Fibroblast of peridontal ligament (primary cell): ENCODE results near the gene DECR2.
"Not testable (repeated sequence)": the region's sequence is repeated elsewhere in the genome, so short reads cannot be mapped to it uniquely, and the experiment has no call there.

Source experiments
- DNase-seq: peaks from one replicate; pipeline ENCODE4 v3.0.0-alpha.2; 2010; ENCODE audit errors: extremely low read depth

Gene DECR2, protein sequence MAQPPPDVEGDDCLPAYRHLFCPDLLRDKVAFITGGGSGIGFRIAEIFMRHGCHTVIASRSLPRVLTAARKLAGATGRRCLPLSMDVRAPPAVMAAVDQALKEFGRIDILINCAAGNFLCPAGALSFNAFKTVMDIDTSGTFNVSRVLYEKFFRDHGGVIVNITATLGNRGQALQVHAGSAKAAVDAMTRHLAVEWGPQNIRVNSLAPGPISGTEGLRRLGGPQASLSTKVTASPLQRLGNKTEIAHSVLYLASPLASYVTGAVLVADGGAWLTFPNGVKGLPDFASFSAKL

DNA sequence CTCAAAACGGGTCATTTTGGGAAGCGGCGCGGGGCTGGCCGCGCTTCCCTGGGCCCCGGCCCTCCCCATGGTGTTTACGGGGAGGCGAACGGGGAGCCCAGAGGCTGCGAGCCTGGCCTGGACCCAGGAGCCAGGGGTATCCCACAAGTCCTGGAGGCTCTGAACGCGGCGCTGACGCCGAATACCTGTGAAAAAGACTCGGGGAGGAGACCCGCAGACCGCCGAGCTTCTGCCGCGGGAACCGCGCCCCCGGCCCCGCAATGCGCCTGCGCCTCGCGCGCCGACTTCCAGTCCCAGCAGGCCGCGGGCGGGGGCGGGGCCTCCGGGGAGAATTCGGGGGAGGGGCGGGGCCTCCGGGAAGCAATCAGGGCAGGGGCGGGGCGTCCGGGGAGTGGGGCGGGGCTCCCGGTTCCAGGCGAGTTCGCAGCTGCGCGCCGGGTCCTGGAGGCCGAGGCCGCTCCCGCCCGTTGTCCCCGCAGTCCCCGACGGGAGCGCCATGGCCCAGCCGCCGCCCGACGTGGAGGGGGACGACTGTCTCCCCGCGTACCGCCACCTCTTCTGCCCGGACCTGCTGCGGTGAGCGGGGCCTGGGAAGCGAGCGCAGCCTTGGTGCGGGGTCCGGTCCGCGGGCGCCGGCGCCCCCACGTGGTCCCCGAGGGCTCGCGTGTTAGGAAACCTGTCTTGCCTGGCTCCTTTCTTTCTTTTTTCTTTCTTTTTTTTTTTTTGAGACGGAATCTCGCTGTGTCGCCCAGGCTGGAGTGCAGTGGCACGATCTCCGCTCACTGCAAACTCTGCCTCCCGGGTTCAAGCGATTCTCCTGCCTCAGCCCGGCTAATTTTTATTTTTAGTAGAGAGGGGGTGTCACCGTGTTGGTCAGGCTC lies at the start of gene DECR2:
TSS of gene DECR2 (plus strand) at position 418 of the 881 bp plus-strand sequence. CDS start at position 497, 79 bp downstream.
- DNase-seq, result peak; percentile 83

DNA sequence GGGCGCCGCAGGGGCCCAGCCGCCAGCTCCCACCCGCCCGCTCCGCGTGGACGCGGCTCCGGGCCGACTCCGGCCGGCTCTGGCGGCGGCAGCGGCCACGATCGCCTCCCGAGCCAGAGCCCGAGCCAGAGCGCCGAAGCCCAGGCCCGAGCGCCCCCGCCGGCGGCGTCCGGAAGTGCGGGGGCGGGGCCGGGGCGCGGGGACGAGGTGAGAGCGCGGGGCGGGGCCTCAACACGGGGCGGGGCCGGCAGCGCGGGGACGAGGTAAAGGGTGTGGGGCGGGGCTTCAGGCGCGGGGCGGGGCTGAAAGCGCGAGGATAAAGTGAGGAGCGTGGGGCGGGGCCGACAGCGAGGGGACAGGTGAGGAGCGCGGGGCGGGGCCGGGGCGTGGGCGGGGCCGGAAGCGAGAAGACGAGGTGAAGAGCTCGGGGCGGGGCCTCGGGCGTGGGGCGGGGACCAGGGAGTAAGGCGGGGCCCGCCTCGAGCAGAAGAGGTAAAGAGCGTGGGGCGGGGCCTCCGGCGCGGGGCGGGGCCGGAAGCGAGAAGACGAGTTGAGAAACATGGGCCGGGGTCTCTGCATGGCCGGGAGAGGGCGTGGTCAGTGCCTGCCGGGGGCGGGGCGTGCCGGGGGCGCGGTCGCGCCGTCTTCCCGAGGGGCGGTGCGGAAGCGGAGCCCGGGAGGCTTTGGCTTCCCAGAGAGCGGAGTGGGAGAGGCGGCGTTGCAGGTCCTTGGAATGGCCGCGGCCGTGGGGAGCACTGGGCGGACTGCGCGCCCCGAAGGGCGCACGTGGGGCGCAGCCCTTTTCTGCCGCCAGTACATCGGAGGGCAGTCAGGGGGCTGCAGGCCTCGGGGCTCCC lies 48.9 kb upstream of the DECR2 start, which contains the start of gene AXIN1:
TSS of gene AXIN1 (minus strand) at position 177 of the 857 bp plus-strand sequence. CDS start 5,698 bp downstream, outside the sequence.
- DNase-seq, result peak; percentile 76

DNA sequence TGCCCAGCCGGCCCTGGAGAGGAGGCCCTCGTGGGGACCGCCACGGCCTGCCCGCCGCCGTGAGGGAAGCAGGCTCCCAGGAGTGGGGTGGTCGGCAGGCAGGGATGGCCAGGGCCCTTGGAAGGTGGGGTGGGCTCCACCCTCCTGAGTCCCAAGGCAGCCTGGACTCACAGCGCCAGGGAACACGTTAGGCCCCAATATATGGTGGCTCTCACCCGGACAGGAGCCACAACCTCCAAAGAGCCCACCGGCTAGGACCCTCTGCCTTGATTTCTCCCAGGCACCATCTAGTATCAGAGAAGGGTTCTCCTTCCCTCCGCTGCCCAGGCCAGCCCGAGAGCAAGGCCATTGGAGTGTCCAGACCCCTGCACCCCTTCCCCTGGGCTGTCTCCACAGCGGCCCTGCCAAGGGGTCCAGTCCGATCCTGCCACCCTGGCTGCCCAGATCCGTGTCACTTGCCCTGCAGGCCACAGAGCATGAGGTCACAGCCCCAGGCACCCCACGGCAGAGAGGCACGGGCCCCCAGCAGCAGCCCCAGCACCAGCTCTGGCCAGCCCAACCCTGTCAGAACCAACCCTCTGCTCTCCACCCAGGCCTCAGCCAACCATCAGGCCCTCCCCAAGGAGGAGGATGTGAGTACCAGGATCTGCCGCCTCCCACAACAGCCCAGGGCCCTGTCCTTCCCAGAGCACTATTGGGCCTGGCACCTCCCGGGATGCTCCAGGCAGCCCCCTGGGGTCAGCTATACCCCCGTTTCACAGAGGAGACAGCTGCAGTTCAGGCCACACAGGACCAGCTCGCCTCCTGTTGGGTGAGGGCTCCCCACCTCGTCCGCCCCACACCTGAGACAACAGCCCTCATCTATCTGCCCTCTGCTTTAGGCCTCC lies 48.0 kb upstream of the DECR2 start:
- no peak for DNase-seq

DNA sequence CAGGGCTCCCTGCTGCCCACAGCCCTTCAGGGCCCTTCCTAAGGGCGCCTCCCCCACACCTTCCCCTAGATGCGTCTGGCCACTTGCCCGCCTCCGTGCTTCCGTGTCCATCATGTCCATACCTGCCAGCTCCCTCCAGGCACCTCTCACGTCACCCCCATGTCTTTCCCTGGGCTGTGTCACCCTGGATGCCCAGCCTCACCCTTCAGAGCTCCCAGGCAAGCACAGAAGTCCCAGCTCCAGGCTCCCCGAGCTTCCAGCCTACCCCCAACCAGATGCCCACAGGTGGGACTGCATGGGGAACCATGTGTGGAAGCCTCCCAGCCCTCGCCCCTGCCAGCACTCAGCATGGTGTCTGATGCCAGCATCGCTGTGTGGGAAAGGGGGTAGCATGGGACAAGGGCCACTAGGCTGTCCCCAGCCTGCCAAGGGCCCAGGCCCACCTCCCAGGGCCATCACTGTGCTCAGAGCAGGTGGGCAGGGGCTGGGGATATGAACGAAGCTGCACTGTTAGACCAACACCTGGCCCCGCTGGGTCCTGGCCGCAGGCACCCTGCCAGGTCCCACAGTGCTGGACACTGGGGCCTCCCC lies 47.3 kb upstream of the DECR2 start:
- no peak for DNase-seq

DNA sequence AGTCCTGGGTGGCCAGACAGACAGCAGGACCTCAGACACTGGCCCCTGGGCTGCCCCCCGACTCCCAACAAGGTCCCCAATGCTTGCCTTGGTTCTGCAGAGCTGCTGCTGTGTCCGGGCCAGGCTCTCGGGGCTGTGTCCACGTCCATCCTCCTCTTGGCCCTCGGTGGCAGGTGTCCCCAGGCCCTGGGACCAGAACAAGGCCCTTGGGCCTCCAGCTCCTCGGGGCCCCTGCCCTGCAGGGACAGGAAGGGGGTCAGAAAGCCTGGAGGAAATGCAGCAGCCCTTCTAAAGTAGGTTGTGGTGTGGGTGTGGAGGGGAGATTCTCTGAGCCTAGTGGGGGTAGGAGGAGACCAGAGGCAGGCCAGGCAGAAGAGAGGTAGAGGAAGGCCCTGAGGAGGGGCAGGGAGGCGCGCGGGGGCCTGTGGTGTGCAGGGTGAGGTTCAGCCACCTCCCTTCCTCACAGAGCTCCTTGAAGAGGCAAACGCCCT lies 46.7 kb upstream of the DECR2 start:
- DNase-seq, result no peak

DNA sequence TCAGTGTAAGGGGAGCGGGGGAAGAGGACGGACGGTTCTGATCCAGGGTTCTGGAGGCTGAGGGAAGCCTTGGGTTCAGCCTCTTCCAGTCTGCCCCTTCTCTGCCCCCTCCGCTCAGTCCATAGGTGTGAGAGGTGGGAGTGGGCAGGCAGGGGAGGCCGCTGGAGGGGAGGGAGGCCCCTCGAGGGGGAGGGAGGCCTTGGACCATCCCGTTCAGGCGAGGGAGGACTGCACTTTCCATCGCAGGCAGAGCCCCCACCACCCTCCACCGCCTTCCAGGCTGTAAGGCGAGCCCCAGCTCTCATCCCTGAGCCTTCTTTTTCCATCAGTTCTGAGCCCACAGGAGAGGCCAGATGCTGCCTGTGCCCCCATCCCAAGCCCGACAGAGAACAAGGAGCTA lies 44.9 kb upstream of the DECR2 start:
- no peak for DNase-seq

DNA sequence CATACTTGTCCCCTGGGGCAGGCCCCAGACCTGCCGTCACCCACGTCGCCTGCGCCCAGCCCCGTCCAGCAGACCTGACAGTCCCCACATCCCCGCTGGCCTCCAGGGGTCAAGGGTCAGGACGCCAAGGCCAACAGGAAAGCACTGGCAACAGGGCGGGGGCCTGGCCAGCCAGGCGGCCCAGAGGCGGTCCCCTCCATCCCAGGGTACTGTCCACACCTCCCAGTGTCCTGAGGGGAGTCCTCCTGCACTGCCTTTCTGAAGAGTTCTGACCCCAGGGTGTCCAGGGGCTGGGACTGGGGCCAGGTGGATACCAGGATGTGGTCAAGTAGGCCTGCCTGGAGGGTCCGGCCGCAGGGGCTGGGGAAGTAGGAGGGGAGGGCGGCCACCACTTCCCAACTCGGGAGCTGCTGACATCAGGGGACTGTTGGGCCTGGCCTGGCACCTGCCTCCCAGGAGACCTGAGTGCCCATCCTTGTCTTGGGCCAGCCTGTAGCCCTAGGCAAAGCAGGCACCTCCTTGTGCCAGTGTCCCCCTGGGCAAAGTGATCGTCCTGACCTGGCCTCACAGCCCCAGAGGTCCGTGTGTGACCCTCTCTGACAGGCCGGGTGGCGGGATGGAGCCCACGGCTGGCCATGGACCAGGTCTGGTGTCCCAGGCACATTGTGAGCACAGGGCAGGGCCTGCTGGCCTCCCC lies 42.5 kb upstream of the DECR2 start:
- no peak for DNase-seq

DNA sequence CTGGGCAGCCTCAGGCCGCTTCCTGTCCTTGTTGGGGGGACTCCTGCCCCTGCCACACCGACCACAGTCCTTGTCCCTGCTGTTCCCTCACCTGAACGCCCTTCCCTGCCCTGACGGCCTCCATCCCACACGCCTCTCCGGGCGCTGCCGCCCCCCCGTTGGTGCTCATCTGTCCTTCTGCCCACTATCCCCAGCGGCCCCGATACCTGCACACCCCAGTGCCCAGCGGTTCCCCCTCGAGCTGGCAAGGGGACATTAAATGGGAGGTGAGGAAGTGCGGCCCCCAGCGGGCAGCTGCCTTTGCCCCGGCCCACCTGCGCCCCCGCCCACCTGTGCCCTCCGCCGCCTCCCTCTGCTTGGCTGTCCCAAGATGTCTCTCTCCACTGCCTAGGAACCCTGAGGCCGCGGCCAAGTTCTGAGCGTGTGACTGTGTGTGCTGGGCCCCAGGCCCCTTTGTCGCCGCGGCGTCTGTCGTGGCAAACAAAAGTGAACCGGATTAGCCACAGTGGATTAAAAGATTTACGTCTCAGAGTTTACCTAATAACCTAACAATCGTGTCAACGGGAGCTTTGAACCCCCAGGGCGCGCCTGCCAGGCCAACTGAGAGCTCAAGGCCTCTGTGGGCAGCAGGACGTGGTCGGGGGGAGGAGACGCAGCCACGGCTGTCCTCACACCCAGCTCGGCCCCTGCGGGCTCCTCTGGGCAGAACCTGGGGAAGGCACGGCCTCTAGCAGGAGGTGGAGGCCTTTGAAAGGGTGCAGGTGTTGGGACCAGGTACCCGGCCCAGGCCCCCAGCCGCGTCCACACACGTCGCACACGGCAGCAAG lies 41.6 kb upstream of the DECR2 start:
- no peak for DNase-seq

DNA sequence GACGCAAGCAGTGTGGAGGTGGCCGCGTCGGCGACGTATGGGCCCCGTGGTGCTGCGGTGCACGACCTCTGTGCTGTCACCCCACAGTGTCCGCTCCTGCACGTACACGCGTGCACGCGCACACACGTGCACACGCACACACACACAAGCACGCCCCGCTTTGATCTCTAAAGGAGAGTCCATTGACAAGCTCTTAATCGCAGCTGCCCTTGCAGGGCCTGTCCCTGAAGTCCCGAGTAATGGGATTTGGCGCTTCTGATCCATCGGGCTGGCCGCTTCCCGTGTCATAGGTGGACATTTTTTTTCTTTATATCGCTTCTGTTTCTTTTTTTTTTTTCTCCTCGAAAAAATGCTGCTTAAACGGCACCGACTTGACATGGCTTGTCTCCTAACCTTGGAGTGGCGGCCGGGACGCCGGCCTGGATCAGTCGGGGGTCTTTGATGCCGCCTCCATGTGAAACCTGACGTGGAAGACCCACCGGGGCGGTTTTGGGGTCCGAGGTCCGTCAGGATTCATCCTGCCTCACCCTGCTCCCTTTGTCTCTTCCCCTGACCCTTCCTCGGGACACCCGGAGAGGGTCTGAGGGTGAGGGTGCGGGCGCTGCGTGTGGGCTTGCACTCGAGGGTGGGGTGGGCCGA lies 40.9 kb upstream of the DECR2 start:
- no peak for DNase-seq

DNA sequence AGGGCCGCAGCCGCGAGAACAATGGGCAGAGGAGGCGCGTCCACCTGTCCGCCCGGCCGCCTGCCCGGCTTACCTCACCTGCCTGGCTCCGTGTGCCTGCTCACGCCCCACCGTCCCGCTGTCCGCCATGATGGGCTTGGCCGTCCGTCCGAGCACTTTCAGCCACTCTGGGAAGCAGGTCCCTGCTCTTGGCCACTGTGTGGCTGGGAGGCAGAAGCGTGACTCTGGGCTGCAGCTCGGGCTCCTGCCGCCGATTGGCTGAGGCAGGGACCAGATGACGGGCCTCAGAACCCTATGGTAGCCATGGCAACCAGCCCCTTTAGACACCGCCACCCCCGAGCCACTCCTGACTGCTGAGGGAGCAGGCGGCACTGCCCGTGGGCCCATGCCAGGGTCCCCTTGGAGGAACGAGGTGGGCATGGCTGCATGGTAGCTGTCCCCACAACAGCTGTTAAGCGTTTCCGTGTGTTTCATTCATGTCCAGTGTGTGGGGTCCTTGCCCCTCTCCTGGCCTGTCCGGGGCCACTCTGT lies 40.3 kb upstream of the DECR2 start:
- no peak for DNase-seq

DNA sequence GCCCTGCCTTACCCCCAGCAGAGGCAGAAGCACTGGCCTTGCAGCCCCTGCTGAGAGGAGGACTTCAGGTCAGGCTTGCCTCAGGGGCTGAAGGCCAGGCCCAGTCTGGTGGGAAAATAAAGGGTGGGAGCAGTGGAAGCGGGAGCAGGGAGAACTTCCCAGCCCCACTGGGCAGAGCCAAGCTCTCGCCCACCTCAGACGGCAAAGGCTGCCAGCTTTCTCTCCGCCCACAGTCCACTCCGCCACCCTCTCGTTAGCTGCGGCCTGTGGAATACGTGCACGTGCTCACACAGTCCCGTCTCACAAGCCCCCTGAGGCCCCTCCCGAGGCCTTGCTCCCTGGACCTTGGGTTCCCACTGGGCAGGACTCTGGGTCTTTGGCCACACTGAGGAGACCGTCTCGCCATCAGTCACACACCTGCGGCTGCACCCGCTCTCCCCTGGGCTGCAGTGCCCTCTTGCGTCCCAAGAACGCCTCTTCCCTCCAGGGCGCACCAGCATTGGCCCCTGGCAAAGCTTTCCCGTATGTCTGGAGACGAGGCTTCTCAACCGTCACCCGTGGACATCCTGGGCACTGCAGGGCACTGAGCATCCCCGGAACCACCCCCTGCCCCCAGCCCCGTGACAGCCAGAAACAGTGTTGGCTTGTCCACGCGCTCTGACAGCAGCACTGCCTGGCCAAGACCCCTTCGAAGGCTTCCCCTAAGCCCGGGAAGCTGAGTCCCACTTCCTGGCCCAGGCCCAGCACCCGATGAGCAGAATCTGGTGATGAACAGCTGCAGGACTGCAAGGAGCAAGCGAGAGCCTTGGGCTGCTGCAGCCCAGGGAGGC lies 39.6 kb upstream of the DECR2 start:
- DNase-seq, result peak; percentile 65

DNA sequence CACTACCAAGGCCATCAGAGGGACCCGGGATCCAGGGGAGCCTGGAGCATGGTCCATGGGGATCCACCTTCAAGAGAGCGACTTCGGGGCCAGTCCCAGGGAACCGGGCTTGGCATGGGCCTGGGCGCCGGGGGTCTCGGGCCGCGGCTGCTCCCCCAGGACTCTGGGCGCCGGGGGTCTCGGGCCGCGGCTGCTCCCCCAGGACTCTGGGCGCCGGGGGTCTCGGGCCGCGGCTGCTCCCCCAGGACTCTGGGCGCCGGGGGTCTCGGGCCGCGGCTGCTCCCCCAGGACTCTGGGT lies 39.0 kb upstream of the DECR2 start:
- DNase-seq, result not testable (repeated sequence)

DNA sequence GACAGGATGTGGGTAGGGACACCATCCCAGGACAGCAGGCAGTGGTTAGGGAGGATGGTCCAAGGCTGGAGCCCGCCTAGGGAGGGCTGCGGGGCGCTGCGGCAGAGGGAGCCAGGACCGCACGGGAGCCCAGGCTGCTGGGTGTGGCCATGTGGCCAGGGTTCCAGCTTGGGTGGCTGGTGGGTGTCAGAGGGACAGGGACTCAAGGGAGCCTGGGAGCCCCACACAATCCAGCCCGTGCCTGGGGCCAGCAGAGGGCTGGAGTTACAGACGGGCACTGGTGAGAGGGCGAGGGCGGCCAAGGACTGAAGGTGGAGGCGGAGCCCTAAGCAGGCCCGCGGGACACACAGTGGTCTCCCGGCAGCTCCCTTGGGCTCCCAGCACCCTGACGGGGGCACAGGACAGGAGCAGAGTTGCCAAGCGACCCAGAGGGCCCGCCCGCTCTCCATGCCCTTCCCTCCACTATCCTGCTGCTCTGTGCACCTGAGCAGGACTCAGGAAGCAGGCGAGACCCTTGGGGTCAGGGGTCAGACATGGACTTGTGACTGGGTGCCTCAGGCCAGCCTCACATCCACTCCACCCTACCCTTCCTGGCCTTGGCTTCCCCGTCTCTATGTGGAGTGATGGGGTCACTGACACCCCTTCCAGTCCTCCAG lies 38.4 kb upstream of the DECR2 start:
- no peak for DNase-seq

DNA sequence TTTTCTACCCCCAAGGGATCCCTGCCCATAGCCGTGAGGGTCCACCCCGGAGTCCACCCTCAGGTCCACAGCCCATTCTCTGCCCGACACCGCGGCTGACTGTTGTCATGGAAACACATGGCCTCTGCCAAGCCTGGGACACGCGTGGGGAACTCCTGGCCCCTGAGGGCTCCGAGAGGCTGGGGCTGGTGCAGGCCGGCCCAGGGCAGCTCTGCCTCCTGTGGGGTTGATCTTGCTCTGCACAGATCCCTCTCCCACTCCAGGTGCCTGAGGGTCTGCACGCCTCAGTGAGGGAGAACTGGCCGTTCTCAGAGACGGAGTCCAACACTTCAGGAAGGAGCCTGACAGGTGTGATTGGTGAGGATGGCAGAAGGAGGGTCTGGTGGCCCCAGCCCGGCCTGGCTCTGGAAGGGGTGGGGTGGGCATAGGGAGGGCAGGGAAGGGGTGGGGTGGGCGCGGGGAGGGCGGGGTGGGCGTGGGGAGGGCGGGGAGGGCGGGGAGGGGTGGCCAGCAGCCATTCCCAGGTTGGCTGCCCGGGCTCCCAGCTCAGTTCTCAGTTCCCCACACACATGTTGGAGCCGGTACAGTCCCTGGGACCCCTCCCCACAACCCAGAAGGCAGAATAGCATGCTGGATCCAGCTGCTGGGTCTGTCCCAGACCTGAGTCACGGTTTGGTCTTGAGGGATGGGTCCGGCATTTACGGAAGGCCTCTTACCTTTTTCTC lies 37.8 kb upstream of the DECR2 start:
- no peak for DNase-seq

DNA sequence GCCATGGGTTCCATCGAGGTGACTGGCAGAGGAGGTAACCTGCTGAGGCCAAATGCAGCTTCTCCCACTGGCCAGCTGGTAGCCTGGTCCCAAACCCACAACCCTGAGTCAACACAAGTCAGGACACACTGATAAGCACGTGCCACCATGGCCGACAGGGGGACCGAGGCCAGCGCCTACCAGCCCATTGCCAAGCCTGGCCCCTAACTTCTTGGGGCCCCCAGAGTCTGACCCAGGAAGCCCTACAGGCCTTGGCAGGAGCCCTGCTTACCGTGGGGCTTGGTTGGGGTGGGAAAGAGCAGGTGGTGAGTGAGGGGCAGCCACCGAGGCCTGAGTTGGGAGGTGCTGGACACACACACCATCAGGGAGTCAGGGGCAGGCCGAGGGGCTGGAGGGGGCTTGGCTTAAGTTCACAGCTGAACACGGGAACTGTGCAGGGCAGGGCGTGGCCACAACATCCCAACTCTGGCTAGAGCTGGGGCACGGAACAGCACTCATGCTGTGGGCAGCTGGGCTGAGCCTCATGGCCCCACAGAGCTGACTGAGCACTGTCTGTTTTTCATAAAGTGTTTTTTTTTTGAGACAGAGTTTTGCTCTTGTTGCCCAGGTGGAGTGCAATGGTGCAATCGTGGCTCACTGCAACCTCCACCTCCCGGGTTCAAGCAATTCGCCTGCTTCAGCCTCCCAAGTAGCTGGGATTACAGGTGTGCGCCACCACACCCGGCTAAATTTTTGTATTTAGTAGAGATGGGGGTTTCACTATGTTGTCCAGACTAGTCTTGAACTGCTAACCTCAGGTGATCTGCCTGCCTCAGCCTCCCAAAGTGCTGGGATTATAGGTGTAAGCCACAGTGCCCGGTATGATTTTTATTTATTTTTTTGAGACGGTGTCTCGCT lies 36.8 kb upstream of the DECR2 start:
- no peak for DNase-seq
